HuH-7.5 (cell line): ENCODE measurements around the gene MYADML2.
"Not testable (repeated sequence)": the region's sequence is repeated elsewhere in the genome, so short reads cannot be mapped to it uniquely, and the experiment has no call there.

ENCODE experiments used
- DNase-seq: peaks from one replicate; pipeline ENCODE4 v3.0.0; 2011; ENCODE audit warnings: low spot score

The MYADML2 gene

DNA sequence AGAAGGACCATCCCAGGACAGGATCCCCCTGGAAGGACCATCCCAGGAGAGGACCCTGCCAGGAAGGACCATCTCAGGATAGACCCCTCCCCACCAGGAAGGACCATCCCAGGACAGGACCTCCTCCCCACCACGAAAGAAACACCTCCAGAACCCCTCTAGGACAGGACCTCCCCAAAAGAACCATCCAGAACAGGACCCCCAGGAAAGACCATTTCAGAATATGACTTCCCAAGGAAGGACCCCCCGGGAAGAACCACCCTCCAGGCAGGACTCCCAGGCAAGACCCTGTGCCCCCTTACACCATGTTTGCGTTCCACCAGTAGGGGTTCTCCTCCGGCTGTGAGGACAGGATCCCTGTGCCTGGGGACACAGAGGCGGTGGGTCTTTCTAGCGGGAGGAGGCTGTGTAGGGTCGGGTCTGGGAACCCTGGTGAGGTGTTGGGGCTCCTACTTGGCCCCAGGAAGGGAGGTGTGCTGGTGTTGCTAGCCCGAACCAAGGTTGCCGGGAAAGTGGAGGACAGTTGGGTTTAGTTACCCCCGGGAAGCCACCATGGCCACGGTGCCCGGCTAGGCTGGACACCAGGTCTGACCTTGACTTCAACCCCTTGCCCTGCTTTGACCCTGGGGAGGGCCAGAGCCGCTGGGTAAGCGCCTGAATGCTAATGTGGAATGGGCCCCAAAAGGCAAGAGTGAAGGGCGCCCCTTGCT lies 11.8 kb upstream of the MYADML2 start:
- DNase-seq, result no peak

DNA sequence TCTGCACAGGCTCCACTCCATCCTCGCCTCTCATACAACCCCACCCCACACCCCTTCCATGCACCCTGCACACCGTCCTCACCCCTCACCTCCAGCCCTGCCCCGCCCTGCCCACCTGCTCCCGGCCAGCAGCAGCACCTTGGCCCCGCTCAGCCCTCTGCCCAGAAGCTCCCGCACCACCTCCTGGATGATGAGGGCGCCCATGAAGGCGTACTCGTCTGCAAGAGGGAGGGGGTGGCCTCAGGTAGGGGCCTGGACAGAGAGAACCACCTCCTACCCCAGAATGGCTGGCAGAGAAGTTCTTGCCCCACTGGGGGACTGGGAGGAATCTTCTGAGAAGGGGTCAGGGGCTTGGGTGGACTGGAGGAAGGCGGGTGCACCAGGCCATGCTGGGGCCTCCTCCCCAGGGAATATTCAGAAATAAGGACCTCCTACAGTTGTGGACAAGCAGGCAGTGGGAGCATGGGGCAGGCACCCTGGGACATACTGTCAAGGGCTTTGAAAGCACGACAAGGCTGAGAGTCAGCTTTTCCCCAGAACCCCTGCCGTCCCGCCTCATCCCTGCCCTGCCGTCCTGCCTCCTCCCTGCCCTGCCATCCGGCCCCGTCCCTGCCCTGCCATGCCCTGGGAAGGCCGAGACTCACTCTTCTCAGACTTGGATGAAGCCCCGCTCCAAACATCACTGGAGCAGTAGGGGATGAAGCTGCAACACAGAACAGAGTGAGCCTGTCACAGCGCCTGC lies 10.8 kb upstream of the MYADML2 start:
- DNase-seq, result no peak

DNA sequence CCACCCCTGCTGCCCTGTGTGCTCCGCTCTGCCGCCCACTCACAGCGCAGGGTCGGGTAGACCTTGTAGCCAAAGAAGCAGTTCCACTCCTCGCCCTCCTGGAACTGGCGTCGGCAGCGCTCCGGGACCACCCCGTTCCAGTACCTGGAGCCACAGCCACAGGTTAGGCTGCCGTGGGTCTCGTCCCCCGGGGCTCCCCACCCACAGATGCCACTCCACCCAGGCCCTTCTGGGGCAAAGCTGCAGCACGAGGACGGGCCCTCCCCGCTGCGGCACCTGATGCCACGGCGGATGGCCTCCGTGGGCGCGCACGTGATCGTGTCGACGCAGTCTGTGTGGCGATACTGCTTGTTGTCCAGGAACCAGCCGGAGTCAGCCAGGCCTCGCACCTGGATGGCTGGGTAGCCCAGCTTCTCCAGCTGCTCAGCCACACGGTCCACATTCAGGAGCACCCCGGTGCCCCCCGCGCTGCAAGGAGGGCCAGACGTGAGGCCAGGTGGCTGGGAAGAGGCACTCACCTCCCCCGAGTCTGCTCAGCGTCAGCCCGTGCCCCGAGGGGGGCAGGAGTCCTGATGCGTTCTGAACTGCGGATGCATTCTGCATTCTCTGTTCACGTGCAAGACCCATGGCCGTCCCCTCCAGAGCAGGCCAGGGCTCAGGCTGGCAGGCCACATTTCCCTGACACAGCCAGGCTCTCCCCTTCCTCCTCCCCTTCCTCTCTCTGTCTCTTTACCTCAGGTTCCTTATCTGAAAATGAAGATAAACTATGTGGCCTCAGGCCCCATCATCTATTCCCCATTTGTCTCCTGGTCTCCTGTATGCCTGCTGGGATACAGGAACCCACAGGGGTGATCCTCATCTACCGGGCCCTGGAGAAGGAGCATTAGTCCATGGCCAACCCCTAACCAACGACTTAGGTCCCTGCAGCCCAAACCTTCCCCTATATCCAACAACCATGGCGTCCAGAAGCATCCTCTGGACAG lies 9.9 kb upstream of the MYADML2 start:
- DNase-seq, result no peak

- DNase-seq, result no peak
Observed at GRCh38 chr17:81955756-81956544, 8.9 kb upstream of the MYADML2 start.

DNA sequence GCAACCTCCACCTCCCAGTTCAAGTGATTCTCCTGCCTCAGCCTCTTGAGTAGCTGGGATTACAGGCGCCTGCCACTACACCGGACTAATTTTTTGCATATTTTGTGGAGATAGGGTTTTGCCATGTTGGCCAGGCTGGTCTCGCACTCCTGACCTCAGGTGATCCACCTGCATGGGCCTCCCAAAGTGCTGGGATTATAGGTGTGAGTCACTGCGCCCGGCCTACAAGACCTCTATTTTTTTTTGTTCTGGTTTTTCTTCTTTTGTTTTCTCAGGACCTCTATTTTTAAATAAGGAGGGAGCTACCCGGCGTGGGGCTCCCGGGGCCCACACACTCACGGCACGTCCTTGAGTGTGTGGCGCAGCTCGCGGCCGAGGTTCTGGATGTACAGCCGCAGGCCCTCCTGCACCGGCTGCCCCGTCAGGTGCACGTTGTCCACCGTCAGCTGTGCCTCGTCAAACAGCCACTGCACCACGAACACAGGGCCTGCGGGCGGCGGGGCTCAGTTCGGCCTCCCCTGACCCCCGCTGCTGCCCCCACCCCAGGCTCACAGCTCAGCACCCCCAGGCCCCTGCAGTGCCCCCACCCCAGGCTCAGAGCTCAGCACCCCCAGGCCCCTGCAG lies 8.1 kb upstream of the MYADML2 start:
- no peak for DNase-seq

DNA sequence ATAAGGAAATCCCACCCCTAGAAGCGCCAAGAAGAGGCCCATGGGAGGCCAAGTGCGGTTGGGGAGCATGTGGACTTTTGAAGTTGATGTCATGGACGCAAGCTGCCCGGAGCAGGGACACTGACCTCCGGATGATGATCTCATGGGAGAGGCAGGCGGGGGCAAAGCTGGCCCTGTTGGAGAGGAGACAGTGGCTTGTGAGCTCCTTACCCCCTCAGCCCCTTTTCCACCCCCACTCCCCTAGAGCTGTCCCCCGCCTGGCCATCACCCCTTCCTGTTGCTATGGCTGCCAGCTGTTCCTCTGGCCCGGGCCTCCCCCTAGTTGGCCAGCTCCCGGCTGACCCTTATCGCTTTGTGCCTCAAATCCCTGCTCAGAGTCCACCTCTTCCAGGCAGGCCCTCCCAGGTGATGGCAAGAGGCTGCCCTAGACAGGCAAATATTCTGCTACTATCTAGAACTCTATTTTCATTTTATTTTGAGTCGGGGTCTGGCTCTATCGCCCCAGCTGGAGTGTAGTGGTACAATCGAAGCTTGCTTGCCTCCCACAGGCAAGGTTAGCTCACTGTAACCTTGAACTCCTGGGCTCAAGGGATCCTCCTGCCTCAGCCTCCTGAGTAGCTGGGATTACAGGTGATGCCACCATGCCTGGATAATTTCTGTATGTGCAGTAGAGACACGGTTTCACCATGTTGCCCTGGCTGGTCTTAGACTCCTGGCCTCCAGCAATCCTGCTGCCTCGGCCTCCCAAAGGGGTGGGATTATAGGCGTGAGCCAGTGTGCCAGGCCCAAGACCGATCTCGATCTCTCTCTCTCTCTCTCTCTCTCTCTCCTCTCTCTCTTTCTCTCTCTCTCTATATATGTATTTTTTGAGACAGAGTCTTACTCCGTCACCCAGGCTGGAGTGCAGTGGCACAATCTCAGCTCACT lies 7.4 kb upstream of the MYADML2 start:
- DNase-seq, result no peak

GRCh38 chr17:81953443-81953842 lies 6.4 kb upstream of the MYADML2 start:
- not testable (repeated sequence) for DNase-seq

DNA sequence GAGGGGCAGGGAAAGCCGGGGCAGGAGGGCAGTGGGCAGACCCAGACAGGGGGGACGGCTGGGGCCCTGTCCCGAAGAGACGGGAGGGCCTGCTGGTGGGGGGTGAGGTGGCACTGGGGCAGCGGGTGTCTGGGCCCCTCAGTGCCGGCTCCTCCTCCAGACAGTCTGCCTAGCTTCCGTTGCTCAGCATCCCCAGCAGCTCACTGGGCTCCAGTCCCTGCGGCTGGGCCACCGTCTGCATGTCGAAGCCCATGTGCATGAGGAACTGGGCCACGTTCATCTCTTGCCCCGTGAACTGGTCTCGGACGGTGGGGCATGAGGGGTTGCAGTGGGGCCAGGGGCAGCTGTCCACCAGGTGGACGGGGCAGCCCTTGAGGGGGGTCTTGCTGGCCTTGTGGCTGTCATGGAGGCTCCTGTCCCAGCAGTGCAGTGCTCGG lies 5.8 kb upstream of the MYADML2 start:
- DNase-seq, result no peak

DNA sequence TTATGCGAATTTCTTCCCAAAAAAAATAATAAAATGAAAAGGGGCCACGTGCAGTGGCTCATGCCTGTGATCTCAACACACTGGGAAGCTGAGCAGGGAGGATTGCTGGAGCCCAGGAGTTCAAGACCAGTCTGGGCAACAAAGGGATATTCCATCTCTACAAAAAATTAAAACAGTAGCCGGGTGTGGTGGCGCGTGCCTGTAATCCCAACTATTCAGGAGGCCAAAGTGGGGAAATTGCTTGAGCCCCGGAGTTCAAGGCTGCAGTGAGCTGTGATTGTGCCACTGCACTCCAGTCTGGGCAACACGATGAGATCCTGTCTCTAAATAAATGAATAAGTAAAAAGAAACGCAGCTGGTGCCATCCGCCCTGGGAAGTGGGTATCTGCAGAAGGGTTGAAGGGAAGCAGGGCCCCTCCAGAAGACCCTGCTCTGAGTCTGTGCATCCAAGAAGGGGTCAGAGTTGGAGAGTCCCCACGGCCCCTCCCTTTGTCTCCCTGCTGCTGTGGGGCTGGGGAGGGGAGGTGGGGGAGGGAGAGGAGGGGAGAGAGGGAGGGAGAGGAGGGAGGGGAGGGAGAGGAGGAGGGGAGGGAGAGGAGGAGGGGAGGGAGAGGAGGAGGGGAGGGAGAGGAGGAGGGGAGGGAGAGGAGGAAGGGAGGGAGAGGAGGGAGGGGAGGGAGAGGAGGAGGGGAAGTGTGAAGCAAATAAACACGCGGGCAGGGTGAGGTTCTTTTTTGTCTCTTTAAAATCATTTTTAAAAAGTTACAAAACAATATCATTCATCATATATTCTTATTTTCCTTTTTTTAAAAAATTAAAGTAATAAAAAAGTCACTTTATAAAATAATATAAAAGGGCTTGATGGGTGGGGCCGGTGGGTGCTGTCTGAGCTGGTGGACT lies 5.0 kb upstream of the MYADML2 start:
- no peak for DNase-seq

- DNase-seq, result no peak
Observed at GRCh38 chr17:81950501-81950900, 3.5 kb upstream of the MYADML2 start.

DNA sequence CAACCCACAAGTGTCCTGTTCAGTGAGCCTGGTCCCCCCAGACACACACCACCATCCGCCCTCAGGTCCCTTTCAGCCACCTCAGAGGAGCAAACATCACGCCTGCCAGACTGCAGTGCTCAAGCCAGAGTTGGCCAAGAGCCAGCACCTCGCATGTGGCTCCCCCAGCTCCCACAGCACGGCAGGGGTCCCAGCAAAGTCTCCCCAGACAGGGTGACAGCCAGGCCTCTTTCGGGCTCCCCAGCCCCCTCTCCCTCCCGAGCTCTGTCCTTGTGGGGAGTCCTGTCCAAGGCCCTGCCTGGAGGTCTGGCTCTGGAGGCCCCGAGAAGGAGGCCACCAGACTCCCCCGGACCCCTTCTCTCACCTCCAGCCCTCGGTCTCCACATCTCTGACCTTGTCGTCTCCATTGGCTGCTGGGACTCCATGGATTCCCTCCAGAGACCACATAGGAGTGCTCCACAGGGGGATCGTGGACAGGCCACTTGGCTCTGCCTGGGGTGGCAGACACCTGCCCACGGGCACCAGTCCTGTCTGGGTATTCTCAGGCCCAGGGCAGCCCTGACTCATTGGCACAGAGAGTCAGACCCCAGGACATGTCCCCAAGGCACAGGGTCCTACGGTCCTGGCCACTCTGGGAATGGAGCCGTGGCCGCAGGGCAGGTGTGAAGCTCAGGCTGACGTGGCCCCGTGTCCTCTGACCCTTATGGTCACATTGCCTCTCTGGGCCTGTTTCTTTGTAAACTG lies 1.8 kb upstream of the MYADML2 start:
- DNase-seq, result no peak

DNA sequence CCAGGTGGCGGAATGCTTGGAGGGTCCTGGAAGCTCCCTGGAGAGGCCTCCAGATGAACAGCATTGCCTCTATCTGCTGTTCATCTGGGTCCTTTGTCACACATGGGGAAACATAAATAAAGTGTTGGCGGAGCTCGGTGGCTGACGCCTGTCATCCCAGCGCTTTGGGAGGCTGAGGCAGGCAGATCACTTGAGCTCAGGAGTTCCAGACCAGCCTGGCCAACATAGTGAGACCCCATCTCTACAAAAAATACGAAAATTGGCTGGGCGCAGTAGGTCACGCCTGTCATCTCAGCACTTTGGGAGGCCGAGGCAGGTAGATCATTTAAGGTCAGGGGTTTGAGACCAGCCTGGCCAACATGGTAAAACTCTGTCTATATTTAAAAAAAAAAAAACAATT lies 2.2 kb downstream of the MYADML2 start:
- no peak for DNase-seq

DNA sequence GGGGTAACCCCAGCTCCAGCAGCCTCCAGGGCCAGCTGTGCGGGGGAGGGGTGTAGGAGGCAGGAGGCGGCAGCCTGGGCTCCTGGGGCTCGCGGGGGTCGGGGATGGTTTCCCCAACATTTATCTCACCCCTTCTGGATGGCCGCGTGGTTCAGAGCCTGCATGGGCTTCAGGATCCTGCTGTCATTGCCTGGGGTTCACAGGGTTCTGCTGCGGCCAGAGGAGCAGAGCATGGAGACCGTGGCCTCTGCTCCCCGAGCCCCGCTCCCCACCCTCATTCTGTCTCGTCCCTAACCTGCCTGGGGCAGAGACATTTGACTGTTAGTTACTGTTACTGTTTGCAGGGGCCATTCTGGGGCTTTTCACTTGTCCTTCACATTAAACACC lies 4.9 kb downstream of the MYADML2 start:
- no peak for DNase-seq

DNA sequence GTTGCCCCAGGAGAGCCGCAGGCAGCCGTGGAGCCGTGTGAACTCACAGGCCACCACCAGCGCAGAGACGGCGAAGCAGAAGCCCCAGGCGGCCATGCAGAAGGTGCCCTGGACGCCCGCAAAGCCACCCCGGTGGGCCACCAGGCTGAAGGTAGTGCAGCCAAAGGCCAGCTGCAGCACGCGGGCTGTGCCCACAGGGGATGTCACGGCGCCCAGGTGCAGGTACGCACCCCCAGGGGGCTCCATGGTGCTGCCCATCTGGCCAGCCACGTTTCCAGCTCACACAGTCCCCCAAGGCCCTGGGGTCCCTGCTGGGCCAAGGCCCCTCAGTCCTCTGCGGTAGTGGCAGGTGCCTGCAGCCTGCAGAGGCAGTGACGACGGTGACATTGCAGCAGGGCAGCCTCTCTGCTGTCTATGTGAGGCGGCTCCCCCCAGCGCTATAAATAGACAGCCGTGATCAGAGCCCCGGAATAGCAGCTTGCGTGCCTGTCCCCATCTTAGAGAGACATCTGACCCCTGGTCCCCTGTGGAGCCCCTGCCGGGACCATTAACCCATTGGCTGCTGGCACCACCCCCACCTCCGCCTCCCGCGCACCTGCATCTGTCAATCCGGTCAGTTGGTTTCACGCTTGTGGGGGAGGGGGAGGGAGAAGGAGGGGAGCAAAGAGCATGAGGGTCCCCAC lies 5.4 kb downstream of the MYADML2 start:
- no peak for DNase-seq

DNA sequence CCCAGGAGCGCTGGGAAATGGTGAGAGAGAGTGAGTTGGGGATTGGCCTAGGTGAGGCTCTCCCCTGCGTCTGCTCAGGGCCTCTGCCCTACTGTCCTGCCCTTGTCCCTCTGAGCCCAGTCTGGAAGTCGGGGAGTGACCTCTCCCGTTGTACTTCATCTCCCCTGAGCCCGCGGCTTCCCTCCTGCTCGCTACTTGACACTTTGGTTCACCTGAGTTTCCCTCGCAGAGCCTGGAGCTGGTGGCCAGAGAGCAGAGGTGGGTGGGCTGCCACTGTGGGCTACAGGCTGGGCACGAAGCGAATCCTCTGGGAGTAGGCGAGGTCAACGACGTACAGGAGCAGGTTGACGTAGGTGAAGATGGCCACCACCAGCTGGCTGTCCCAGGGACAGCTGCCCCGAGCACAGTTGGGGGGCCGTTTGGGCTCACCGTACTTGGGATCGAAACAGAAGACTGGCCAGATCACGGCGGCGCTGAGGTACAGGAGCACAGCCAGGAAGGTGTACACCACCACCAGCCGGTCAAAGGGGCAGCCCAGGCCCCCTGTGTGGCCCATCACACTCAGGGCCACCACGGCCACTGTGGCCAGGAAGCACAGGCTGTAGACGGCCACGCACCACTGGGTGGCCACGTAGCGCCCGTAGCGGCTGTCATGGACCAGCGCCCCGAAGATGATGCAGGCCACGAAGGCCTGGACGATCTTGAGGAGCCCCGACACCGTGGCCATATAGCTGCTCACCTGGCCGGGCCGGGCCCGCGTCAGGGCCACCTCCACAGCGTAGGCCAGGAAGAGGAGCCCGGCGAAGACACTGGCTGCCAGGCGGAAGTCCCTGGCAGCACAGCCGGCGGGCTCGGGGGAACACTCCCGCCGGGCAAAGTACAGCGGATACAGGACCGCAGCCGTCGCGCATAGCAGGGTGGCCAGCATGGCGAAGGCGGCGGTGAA lies 6.2 kb downstream of the MYADML2 start:
- DNase-seq, result no peak

DNA sequence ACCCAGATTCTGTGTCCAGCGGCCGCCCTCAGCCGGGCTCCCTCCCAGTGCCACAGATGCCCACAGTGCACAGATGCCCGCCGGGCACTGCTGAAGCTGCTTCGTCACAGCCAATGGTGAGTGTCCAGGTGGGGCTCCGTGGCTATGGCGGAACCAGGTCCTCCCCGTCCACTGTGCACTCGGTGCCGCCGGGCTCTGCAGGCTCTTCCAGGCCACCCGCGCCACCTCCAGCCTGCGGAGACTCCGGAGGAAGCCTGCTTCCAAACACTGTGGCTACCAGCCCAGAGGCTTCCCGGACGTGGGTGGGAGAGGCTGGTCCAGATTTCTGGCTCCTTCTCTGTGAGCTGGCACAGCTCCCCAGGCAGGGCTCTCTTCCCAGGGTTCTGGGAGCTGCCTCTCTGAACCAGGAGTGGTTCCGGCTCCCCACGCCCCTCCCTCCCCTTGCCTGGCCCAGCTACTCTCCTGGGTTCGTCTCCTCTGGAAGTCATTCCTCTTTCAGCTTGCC lies 7.1 kb downstream of the MYADML2 start:
- no peak for DNase-seq
